HEK293T (cell line): ENCODE data around the gene CINP.

ENCODE experiments used
- BHLHE40 ChIP-seq: fragments of 450-650 bp; IDR thresholded peaks from 2 replicates; pipeline ENCODE4 v1.6.1; 2016; ENCODE audit warnings: mild to moderate bottlenecking, moderate library complexity, borderline replicate concordance
- CTBP1 ChIP-seq: fragments of 450-650 bp; IDR thresholded peaks from 2 replicates; pipeline ENCODE4 v1.6.1; 2016; ENCODE audit warnings: borderline replicate concordance
- ELF4 ChIP-seq: fragments of 450-650 bp; IDR thresholded peaks from 2 replicates; pipeline ENCODE4 v1.6.1; 2017; ENCODE audit warnings: antibody characterized with exemption
- FOXA1 ChIP-seq: fragments of 450-650 bp; IDR thresholded peaks from 2 replicates; pipeline ENCODE4 v1.6.1; 2016; ENCODE audit warnings: mild to moderate bottlenecking
- FOXK2 ChIP-seq: fragments of 450-650 bp; IDR thresholded peaks from 2 replicates; pipeline ENCODE4 v1.6.1; 2016; ENCODE audit warnings: mild to moderate bottlenecking
- FOXM1 ChIP-seq: fragments of 450-650 bp; IDR thresholded peaks from 2 replicates; pipeline ENCODE4 v1.6.1; 2017; ENCODE audit warnings: mild to moderate bottlenecking, borderline replicate concordance
- HDGF ChIP-seq: fragments of 450-650 bp; IDR thresholded peaks from 2 replicates; pipeline ENCODE4 v1.6.1; 2017; ENCODE audit warnings: antibody characterized with exemption, borderline replicate concordance
- L3MBTL2 ChIP-seq: fragments of 450-650 bp; conservative IDR thresholded peaks from 2 replicates; pipeline ENCODE4 v1.6.1; 2016; ENCODE audit warnings: mild to moderate bottlenecking
- LEF1 ChIP-seq: fragments of 450-650 bp; IDR thresholded peaks from 2 replicates; pipeline ENCODE4 v1.6.1; 2017; ENCODE audit warnings: mild to moderate bottlenecking, borderline replicate concordance
- NFRKB ChIP-seq: fragments of 450-650 bp; IDR thresholded peaks from 2 replicates; pipeline ENCODE4 v1.6.1; 2016; ENCODE audit warnings: mild to moderate bottlenecking, moderate library complexity
- SP1 ChIP-seq: fragments of 450-650 bp; IDR thresholded peaks from 2 replicates; pipeline ENCODE4 v1.6.1; 2017
- SUZ12 ChIP-seq: fragments of 450-650 bp; IDR thresholded peaks from 2 replicates; pipeline ENCODE4 v1.6.1; 2016; ENCODE audit warnings: mild to moderate bottlenecking
- TARDBP ChIP-seq: fragments of 450-650 bp; IDR thresholded peaks from 2 replicates; pipeline ENCODE4 v1.6.1; 2016
- TF ChIP-seq, protein P1 (sequence below): fragments of 450-650 bp; IDR thresholded peaks from 2 replicates; pipeline ENCODE4 v1.6.1; 2016

DNA sequence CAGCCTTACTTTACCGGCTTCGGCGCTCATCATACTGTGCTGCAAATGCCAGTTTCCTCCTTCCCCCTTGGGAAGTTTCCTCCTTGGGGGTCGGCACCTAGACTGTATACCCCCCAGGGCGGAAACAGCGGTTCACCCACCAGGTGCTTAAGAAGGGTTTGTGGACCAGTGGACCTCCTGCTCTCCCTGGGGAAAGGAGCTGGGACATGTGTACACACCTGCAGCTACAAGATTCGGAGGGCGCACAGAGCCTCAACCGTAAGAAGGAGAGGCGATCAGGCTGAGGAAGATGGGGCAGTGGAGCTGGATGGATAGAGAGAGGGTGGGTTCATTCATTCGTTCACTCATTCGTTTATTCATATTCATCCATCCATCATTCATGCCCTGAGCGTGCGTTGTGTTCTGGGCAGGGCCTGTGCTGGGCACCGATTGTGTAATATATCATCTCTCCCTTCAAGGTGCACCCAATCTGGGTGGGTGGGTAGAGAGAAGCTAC is 43.9 kb downstream of the CINP start:
- TF ChIP-seq SP1, result no peak
- TF ChIP-seq FOXK2, result no peak
- no peak for TF ChIP-seq LEF1
- no peak for TF ChIP-seq SUZ12
- TF ChIP-seq BHLHE40, result no peak
- TF ChIP-seq FOXA1, result no peak
- TF ChIP-seq HDGF, result no peak
- no peak for TF ChIP-seq CTBP1
- TF ChIP-seq ELF4, result no peak
- no peak for TF ChIP-seq FOXM1
- no peak for TF ChIP-seq NFRKB
- TF ChIP-seq TARDBP, result no peak
- TF ChIP-seq L3MBTL2, result no peak
- TF ChIP-seq, protein P1, sequence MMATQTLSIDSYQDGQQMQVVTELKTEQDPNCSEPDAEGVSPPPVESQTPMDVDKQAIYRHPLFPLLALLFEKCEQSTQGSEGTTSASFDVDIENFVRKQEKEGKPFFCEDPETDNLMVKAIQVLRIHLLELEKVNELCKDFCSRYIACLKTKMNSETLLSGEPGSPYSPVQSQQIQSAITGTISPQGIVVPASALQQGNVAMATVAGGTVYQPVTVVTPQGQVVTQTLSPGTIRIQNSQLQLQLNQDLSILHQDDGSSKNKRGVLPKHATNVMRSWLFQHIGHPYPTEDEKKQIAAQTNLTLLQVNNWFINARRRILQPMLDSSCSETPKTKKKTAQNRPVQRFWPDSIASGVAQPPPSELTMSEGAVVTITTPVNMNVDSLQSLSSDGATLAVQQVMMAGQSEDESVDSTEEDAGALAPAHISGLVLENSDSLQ, result no peak
